ENCODE measurements around the gene GMNN. TPM values are rescaled to one million over a fixed set of nuclear protein-coding genes. Genes with fewer than 3 reads are reported as not detected.

GMNN gene
- total and polyA plus RNA-seq, 9 donors = 13.7 to 22.0 (median 17.5) TPM

DNA sequence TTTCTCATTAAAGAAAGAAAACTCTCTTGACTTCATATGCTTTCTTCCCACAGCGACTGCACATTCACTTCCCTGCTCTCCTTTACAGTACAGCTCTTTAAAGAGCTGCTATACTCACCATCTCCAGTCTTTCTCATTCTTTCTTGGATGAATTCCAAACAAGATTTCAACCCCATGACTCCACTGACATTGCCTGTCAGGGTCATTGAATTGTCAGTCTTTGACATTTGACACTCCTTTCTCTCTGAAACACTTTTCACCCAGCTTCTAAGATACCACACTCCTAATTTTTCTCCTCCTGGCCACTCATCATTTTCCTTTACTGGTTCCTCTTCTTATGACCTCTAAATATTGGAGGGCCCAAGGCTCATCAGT is 24.8 kb downstream of the GMNN start:
- no peak for DNase-seq

GRCh38 chr6:24802271-24803059 is 27.7 kb downstream of the GMNN start:
- peaks cover 16% of the 10 kb centered on the region for H3K36me3 ChIP-seq (ENCODE audit: control insufficient read depth, insufficient read depth, low read length)
- DNase-seq = no peak
- no peak overlapping the region for H3K27ac ChIP-seq (ENCODE audit: low read length)
- H3K4me1 ChIP-seq (ENCODE audit: control insufficient read depth, insufficient read depth, low read length) = no peaks in the 10 kb centered on the region
- no peaks in the 10 kb centered on the region for H3K27me3 ChIP-seq (ENCODE audit: control insufficient read depth, insufficient read depth, low read length)
- no peaks in the 10 kb centered on the region for H3K9me3 ChIP-seq (replicated peaks; ENCODE audit: control insufficient read depth, low read depth, low read length)
- 91% methylated on average over 4 of the region's 8 CpGs for WGBS (ENCODE audit: insufficient coverage)
- H3K4me3 ChIP-seq (ENCODE audit: low read length) = no peak overlapping the region

More for the DNA sequence above, 24.8 kb downstream of the GMNN start:
- no peak overlapping the region for H3K4me3 ChIP-seq (ENCODE audit: low read length)
- H3K9me3 ChIP-seq (replicated peaks; ENCODE audit: control insufficient read depth, low read depth, low read length) = no peaks in the 10 kb centered on the region
- H3K27me3 ChIP-seq (ENCODE audit: control insufficient read depth, insufficient read depth, low read length) = no peaks in the 10 kb centered on the region
- H3K4me1 ChIP-seq (ENCODE audit: control insufficient read depth, insufficient read depth, low read length) = no peaks in the 10 kb centered on the region
- no peaks in the 10 kb centered on the region for H3K36me3 ChIP-seq (ENCODE audit: control insufficient read depth, insufficient read depth, low read length)
- WGBS (ENCODE audit: insufficient coverage) = 81% methylated on average over 1 of the region's 1 CpG
- H3K27ac ChIP-seq (ENCODE audit: low read length) = no peak overlapping the region

DNA sequence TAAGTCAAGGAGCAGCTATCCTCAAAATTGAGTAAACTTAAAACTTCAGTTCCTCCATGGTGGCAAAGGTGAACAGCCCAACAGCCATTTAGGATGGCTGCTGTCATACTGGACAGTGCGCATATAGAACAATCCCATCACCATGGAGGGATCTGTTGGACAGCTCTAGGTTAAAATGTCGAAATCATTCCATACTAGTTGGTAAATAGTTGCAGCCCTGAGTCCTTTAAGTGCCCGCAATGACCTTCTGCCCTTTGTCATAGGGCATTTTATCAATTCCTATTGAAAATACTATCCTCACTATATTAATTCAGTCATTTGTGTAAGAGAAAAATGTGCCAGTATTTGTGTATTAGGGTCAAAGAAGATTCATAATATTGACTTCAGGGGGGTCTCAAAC is 32.8 kb downstream of the GMNN start:
- H3K9me3 ChIP-seq (replicated peaks; ENCODE audit: control insufficient read depth, low read depth, low read length) = no peaks in the 10 kb centered on the region
- no CpG with 5 or more reads among the region's 3 CpGs for WGBS (ENCODE audit: insufficient coverage)

DNA sequence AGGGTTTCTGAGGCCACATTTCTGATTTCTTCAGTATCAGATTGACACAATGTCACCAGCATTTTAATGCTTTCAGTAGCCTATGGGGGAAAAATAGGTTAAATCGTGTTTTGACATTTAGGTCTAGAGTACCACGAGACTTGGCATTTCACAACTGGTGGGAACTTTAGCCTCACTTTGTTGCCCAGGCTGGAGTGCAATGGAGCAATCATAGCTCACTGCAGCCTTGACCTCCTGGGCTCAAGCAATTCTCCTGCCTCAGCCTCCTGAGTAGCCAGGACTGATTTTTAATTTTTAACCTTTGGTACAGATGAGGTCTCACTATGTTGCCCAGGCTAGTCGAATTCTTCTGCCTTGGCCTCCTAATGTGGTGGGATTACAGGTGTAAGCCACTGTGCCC is 35.0 kb downstream of the GMNN start:
- 85% methylated on average over 3 of the region's 3 CpGs for WGBS (ENCODE audit: insufficient coverage)
- no peak overlapping the region for H3K27ac ChIP-seq (ENCODE audit: low read length)
- no peak for DNase-seq
- H3K27me3 ChIP-seq (ENCODE audit: control insufficient read depth, insufficient read depth, low read length) = no peaks in the 10 kb centered on the region
- H3K9me3 ChIP-seq (replicated peaks; ENCODE audit: control insufficient read depth, low read depth, low read length) = no peaks in the 10 kb centered on the region
- H3K4me1 ChIP-seq (ENCODE audit: control insufficient read depth, insufficient read depth, low read length) = no peaks in the 10 kb centered on the region
- no peak overlapping the region for H3K4me3 ChIP-seq (ENCODE audit: low read length)
- H3K36me3 ChIP-seq (ENCODE audit: control insufficient read depth, insufficient read depth, low read length) = peaks cover 24% of the 10 kb centered on the region

More for the DNA sequence above, 32.8 kb downstream of the GMNN start:
- H3K4me3 ChIP-seq (ENCODE audit: low read length) = no peak overlapping the region
- H3K27me3 ChIP-seq (ENCODE audit: control insufficient read depth, insufficient read depth, low read length) = no peaks in the 10 kb centered on the region
- peaks cover 24% of the 10 kb centered on the region for H3K36me3 ChIP-seq (ENCODE audit: control insufficient read depth, insufficient read depth, low read length)
- no peak overlapping the region for H3K27ac ChIP-seq (ENCODE audit: low read length)
- no peak for DNase-seq
- H3K4me1 ChIP-seq (ENCODE audit: control insufficient read depth, insufficient read depth, low read length) = no peaks in the 10 kb centered on the region

GRCh38 chr6:24818346-24818745 is 43.6 kb downstream of the GMNN start:
- H3K4me3 ChIP-seq (ENCODE audit: low read length) = no peak overlapping the region
- H3K27me3 ChIP-seq (ENCODE audit: control insufficient read depth, insufficient read depth, low read length) = no peaks in the 10 kb centered on the region
- H3K36me3 ChIP-seq (ENCODE audit: control insufficient read depth, insufficient read depth, low read length) = peaks cover 9% of the 10 kb centered on the region
- no peaks in the 10 kb centered on the region for H3K9me3 ChIP-seq (replicated peaks; ENCODE audit: control insufficient read depth, low read depth, low read length)
- DNase-seq = no peak
- no peak overlapping the region for H3K27ac ChIP-seq (ENCODE audit: low read length)
- no CpG with 5 or more reads among the region's 2 CpGs for WGBS (ENCODE audit: insufficient coverage)
- H3K4me1 ChIP-seq (ENCODE audit: control insufficient read depth, insufficient read depth, low read length) = no peaks in the 10 kb centered on the region

DNA sequence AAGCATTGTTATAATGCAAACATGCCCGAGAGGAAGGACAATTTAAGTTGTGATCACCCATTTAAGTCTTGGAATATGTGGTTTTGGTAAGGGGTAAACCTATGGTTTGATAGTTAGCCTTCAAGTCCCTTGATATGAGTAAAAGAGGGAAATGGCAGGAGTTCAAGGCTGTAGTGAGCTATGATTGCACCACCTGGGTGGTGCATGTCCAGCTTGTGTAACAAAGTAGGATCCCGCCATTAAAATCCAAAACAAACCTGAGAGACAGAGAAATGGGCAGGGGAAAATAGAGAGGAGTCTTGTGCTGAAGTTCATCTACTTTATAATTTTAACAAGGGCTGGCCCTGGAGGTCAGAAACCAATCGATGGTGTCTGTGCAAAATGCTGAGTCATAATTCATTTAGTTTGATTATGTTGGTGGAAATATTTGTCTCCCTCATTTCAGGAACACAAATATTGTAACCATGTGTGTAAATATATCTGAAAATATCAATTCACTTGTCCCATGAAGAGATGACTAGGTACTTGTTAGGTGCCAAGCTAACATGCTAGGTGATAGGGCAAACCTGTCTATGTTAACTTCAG is 47.2 kb downstream of the GMNN start:
- Histone ChIP-seq H3K27ac (ENCODE audit: low read length) (no peak overlapping the region), H3K4me3 (ENCODE audit: low read length) (no peak overlapping the region), H3K4me1 (ENCODE audit: control insufficient read depth, insufficient read depth, low read length) (no peaks in the 10 kb centered on the region), H3K9me3 (replicated peaks; ENCODE audit: control insufficient read depth, low read depth, low read length) (no peaks in the 10 kb centered on the region), H3K27me3 (ENCODE audit: control insufficient read depth, insufficient read depth, low read length) (no peaks in the 10 kb centered on the region), H3K36me3 (ENCODE audit: control insufficient read depth, insufficient read depth, low read length) (peaks cover 13% of the 10 kb centered on the region)
- no CpG with 5 or more reads among the region's 3 CpGs for WGBS (ENCODE audit: insufficient coverage)
- DNase-seq = no peak

GRCh38 chr6:24822696-24823095 is 48.0 kb downstream of the GMNN start:
- Histone ChIP-seq H3K4me1 (ENCODE audit: control insufficient read depth, insufficient read depth, low read length) (no peaks in the 10 kb centered on the region), H3K27me3 (ENCODE audit: control insufficient read depth, insufficient read depth, low read length) (no peaks in the 10 kb centered on the region), H3K9me3 (replicated peaks; ENCODE audit: control insufficient read depth, low read depth, low read length) (no peaks in the 10 kb centered on the region), H3K4me3 (ENCODE audit: low read length) (no peak overlapping the region), H3K36me3 (ENCODE audit: control insufficient read depth, insufficient read depth, low read length) (peaks cover 11% of the 10 kb centered on the region), H3K27ac (ENCODE audit: low read length) (no peak overlapping the region)
- 100% methylated on average over 1 of the region's 6 CpGs for WGBS (ENCODE audit: insufficient coverage)
- DNase-seq = no peak

GRCh38 chr6:24823185-24823584 is 48.4 kb downstream of the GMNN start:
- Histone ChIP-seq H3K4me3 (ENCODE audit: low read length) (no peak overlapping the region), H3K4me1 (ENCODE audit: control insufficient read depth, insufficient read depth, low read length) (no peaks in the 10 kb centered on the region), H3K9me3 (replicated peaks; ENCODE audit: control insufficient read depth, low read depth, low read length) (no peaks in the 10 kb centered on the region), H3K36me3 (ENCODE audit: control insufficient read depth, insufficient read depth, low read length) (peaks cover 10% of the 10 kb centered on the region), H3K27me3 (ENCODE audit: control insufficient read depth, insufficient read depth, low read length) (no peaks in the 10 kb centered on the region), H3K27ac (ENCODE audit: low read length) (no peak overlapping the region)
- DNase-seq = no peak
- WGBS (ENCODE audit: insufficient coverage) = no CpG with 5 or more reads among the region's 2 CpGs

DNA sequence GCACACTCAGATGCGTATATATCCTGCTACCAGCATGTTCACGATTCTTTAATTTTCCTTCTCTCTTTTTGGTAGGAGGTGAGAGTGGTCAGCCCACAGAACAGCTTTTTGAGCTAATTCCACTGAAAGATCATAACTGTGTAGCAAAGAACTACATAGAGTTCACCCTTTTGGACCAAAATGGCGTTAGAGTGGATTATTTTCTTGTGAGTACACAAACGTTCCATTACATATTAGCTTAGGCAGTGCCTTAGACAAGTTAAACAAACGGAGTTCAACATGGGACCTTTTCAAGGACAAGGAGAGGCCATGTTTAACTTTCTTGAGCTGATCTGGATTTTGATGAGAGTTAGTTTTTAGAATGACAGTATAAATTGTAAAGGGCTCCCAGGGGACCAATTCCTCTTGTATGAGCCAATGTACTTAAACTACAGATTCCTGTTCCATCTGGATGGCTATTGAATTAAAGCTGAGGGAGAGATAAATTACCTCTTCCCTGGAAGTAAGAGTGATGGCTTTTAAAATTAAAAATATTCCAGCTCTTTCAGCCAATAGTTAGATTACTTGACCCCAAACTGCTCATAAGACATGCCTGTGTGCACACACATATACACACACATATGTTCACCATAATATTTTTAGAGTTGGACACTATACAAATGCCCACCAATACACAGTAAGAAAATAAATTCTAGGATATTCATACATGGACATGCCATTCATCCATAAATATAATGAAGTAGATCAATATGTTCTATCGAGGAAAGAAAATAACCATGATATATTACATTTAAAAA is 49.6 kb downstream of the GMNN start:
- peaks cover 11% of the 10 kb centered on the region for H3K36me3 ChIP-seq (ENCODE audit: control insufficient read depth, insufficient read depth, low read length)
- H3K9me3 ChIP-seq (replicated peaks; ENCODE audit: control insufficient read depth, low read depth, low read length) = no peaks in the 10 kb centered on the region
- H3K4me1 ChIP-seq (ENCODE audit: control insufficient read depth, insufficient read depth, low read length) = no peaks in the 10 kb centered on the region
- no peak overlapping the region for H3K4me3 ChIP-seq (ENCODE audit: low read length)
- WGBS (ENCODE audit: insufficient coverage) = 40% methylated on average over 3 of the region's 6 CpGs
- H3K27ac ChIP-seq (ENCODE audit: low read length) = no peak overlapping the region
- peak; percentile 69 for DNase-seq
- no peaks in the 10 kb centered on the region for H3K27me3 ChIP-seq (ENCODE audit: control insufficient read depth, insufficient read depth, low read length)

DNA sequence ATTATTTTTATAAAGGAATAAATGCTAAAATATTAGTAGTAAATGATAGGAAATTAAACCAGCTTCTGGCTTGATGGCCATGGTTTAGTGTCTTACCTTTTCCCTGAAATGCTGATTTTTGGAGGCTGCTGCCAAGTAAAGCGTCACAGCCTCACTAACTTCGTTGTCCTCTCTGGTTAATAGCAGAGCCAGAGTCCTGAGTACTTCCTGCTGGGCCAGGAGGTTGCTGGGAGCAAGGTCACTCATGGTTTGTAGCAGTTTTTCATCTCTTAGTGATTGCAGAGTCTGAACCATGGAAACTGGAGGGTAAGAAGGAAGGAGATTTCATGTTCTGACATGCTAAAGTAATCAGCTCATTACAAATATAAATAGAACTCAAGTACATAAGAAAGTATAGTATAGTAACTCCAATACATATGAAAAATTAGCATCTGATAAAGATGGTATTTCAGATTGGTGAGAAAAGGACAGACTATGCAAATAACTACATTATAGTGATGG is 50.4 kb downstream of the GMNN start:
- Histone ChIP-seq H3K36me3 (ENCODE audit: control insufficient read depth, insufficient read depth, low read length) (peaks cover 12% of the 10 kb centered on the region), H3K27ac (ENCODE audit: low read length) (no peak overlapping the region), H3K4me1 (ENCODE audit: control insufficient read depth, insufficient read depth, low read length) (no peaks in the 10 kb centered on the region), H3K4me3 (ENCODE audit: low read length) (no peak overlapping the region), H3K9me3 (replicated peaks; ENCODE audit: control insufficient read depth, low read depth, low read length) (no peaks in the 10 kb centered on the region), H3K27me3 (ENCODE audit: control insufficient read depth, insufficient read depth, low read length) (no peaks in the 10 kb centered on the region)
- 30% methylated on average over 2 of the region's 2 CpGs for WGBS (ENCODE audit: insufficient coverage)
- DNase-seq = no peak

All from muscle of leg (tissue), 11 donors.